Lower leg skin (tissue), 3 donors: Measurements from ENCODE around the gene OTULIN.

Source experiments
- POLR2A ChIP-seq, 2 donors: fragments of 450-650 bp; IDR thresholded peaks; one replicate each; pipeline ENCODE4 v1.6.1; 2016 to 2017; ENCODE audit warnings: antibody characterized with exemption in 2 of 2, mild to moderate bottlenecking in 1 of 2, moderate library complexity in 1 of 2
- TF ChIP-seq, protein P1 (sequence below), 3 donors: fragments of 450-650 bp; IDR thresholded peaks; one replicate each; pipeline ENCODE4 v1.5.1; 2016; ENCODE audit warnings: antibody characterized with exemption in 3 of 3, mild to moderate bottlenecking in 3 of 3, moderate library complexity in 2 of 3

DNA sequence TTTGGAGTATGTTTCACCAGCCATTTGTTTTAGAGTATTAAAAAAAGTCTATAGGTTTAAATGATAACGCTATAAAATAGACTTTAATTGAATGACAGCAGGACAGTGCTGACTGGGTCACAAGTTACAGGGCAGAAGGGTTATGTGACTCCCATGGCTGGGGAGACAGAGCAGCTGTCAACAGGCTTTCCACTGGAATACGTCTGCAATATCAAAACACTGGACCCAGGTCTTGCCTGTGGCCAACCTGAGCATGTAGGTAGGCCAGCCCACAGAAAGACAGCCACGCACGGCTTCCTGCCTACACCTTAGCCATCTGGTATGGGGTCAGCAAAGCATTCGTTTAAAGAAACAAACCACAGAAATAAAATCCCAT, 80.7 kb downstream of the OTULIN start:
- TF ChIP-seq, protein P1, sequence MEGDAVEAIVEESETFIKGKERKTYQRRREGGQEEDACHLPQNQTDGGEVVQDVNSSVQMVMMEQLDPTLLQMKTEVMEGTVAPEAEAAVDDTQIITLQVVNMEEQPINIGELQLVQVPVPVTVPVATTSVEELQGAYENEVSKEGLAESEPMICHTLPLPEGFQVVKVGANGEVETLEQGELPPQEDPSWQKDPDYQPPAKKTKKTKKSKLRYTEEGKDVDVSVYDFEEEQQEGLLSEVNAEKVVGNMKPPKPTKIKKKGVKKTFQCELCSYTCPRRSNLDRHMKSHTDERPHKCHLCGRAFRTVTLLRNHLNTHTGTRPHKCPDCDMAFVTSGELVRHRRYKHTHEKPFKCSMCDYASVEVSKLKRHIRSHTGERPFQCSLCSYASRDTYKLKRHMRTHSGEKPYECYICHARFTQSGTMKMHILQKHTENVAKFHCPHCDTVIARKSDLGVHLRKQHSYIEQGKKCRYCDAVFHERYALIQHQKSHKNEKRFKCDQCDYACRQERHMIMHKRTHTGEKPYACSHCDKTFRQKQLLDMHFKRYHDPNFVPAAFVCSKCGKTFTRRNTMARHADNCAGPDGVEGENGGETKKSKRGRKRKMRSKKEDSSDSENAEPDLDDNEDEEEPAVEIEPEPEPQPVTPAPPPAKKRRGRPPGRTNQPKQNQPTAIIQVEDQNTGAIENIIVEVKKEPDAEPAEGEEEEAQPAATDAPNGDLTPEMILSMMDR (IDR thresholded peaks at IDR 0.05), result no peak
- no peak for TF ChIP-seq POLR2A (IDR thresholded peaks at IDR 0.05)
